ENCODE measurements around the gene LPIN2.

GRCh38 chr18:2982022-2982421 lies 30.9 kb downstream of the LPIN2 start:
- TF ChIP-seq CTCF (CRISPR knock-in tag; IDR thresholded peaks at IDR 0.05) (no peak), ZNF7 (CRISPR knock-in tag; IDR thresholded peaks at IDR 0.05) (no peak), POLR2AphosphoS5 (IDR thresholded peaks at IDR 0.05; ENCODE audit: low read depth, low read length) (no peak), E2F1 (CRISPR knock-in tag; IDR thresholded peaks at IDR 0.05) (no peak), ATF1 (CRISPR knock-in tag; IDR thresholded peaks at IDR 0.05) (no peak), MYC (CRISPR knock-in tag; IDR thresholded peaks at IDR 0.05; ENCODE audit: borderline replicate concordance) (no peak), TAF1 (CRISPR knock-in tag; IDR thresholded peaks at IDR 0.05) (no peak), TCF12 (IDR thresholded peaks at IDR 0.05) (no peak), TCF12 (CRISPR knock-in tag; IDR thresholded peaks at IDR 0.05) (no peak), MAX (IDR thresholded peaks at IDR 0.05) (no peak), DPF2 (CRISPR knock-in tag; IDR thresholded peaks at IDR 0.05; ENCODE audit: borderline replicate concordance, low read depth) (no peak), SIN3A (IDR thresholded peaks at IDR 0.05; ENCODE audit: borderline replicate concordance, low read depth, low read length) (no peak), ZNF564 (CRISPR knock-in tag; IDR thresholded peaks at IDR 0.05) (no peak), FOXP4 (CRISPR knock-in tag; IDR thresholded peaks at IDR 0.05) (no peak), SRSF9 (IDR thresholded peaks at IDR 0.05; ENCODE audit: borderline replicate concordance, insufficient read depth, low read depth, low read length, poor library complexity, severe bottlenecking) (no peak)

Data from HepG2 (cell line).